ENCODE data around the gene TMCC1. TPM values are rescaled to one million over a fixed set of nuclear protein-coding genes. Genes with fewer than 3 reads are reported as not detected.

TMCC1 gene
- polyA plus RNA-seq, 1 of the 3 experiments (the other 2 are of a cell fraction) = 7.2 TPM

DNA sequence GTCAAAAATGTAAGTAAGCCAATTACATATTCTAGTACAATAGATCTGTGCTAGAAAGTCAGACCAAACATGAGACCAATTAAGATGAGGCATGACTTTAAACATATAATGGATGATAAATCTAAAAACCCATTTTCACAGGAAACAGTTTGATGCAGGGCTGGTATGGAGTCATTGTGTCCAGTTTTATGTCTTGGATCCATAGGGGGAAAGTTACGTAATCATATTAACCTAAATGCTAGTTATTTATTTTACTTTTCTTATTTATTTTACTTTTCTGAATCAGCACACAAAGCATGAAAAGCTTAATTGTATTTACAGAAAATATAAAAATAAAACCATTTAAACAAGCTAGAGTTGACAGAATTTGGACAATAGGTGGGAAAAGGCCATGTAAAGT lies 26.3 kb upstream of the TMCC1 start (continued):
- TF ChIP-seq, protein P1, sequence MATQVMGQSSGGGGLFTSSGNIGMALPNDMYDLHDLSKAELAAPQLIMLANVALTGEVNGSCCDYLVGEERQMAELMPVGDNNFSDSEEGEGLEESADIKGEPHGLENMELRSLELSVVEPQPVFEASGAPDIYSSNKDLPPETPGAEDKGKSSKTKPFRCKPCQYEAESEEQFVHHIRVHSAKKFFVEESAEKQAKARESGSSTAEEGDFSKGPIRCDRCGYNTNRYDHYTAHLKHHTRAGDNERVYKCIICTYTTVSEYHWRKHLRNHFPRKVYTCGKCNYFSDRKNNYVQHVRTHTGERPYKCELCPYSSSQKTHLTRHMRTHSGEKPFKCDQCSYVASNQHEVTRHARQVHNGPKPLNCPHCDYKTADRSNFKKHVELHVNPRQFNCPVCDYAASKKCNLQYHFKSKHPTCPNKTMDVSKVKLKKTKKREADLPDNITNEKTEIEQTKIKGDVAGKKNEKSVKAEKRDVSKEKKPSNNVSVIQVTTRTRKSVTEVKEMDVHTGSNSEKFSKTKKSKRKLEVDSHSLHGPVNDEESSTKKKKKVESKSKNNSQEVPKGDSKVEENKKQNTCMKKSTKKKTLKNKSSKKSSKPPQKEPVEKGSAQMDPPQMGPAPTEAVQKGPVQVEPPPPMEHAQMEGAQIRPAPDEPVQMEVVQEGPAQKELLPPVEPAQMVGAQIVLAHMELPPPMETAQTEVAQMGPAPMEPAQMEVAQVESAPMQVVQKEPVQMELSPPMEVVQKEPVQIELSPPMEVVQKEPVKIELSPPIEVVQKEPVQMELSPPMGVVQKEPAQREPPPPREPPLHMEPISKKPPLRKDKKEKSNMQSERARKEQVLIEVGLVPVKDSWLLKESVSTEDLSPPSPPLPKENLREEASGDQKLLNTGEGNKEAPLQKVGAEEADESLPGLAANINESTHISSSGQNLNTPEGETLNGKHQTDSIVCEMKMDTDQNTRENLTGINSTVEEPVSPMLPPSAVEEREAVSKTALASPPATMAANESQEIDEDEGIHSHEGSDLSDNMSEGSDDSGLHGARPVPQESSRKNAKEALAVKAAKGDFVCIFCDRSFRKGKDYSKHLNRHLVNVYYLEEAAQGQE (IDR thresholded peaks at IDR 0.05; ENCODE audit: low read depth, low read length) = no peak
- TF ChIP-seq FOXM1 (IDR thresholded peaks at IDR 0.05; ENCODE audit: low read depth) (no peak), JUND (IDR thresholded peaks at IDR 0.05) (no peak), NRF1 (IDR thresholded peaks at IDR 0.05; ENCODE audit: low read depth, low read length) (no peak), TAF1 (IDR thresholded peaks at IDR 0.05; ENCODE audit: borderline replicate concordance, low read depth, low read length) (no peak), GATA2 (CRISPR knock-in tag; IDR thresholded peaks at IDR 0.05) (no peak), TCF12 (IDR thresholded peaks at IDR 0.05) (no peak), MEF2A (IDR thresholded peaks at IDR 0.05; ENCODE audit: borderline replicate concordance, low read depth) (no peak), GABPA (IDR thresholded peaks at IDR 0.05; ENCODE audit: low read depth) (no peak), EZH2phosphoT487 (IDR thresholded peaks at IDR 0.05; ENCODE audit: borderline replicate concordance, low read depth) (no peak)
- TF ChIP-seq, protein P2, sequence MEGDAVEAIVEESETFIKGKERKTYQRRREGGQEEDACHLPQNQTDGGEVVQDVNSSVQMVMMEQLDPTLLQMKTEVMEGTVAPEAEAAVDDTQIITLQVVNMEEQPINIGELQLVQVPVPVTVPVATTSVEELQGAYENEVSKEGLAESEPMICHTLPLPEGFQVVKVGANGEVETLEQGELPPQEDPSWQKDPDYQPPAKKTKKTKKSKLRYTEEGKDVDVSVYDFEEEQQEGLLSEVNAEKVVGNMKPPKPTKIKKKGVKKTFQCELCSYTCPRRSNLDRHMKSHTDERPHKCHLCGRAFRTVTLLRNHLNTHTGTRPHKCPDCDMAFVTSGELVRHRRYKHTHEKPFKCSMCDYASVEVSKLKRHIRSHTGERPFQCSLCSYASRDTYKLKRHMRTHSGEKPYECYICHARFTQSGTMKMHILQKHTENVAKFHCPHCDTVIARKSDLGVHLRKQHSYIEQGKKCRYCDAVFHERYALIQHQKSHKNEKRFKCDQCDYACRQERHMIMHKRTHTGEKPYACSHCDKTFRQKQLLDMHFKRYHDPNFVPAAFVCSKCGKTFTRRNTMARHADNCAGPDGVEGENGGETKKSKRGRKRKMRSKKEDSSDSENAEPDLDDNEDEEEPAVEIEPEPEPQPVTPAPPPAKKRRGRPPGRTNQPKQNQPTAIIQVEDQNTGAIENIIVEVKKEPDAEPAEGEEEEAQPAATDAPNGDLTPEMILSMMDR (IDR thresholded peaks at IDR 0.05) = no peak

DNA sequence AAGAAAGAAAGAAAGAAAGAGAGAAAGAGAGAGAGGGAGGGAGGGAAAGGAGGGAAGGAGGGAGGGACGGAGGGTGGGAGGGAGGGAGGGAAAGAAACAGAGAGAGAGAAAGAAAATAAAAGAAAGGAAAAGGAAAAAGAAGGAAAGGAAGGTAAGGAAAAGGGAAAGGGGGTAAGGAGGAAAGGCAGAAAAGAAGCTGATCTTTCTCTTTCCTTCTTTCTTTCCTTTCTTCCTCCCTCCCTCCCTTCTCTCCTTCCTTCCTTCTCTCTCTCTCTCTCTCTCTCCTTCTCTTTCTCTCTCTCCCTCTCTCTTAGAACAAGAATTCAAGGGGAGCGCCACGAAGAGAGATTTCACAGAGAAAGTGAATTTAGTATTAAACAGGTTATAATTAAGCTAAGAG lies 25.8 kb upstream of the TMCC1 start:
- Histone ChIP-seq H2AFZ (ENCODE audit: low read depth) (no peak overlapping the region), H3K4me2 (no peak overlapping the region), H4K20me1 (ENCODE audit: insufficient read depth) (no peaks in the 10 kb centered on the region), H3K27me3 (ENCODE audit: insufficient read depth) (no peaks in the 10 kb centered on the region), H3K9ac (no peak overlapping the region), H3K4me3 (ENCODE audit: low read depth in 2 of 2, low read length in 1 of 2) (no peak overlapping the region), H3K4me1 (ENCODE audit: control insufficient read depth in 1 of 2, insufficient read depth in 2 of 2, low read depth in 1 of 2, low read length in 1 of 2) (no peaks in the 10 kb centered on the region), H3K79me2 (ENCODE audit: insufficient read depth) (no peaks in the 10 kb centered on the region), H3K36me3 (replicated peaks in 1 of 2; ENCODE audit: control insufficient read depth in 1 of 2, insufficient read depth in 2 of 2, low read length in 1 of 2) (no peaks in the 10 kb centered on the region), H3F3A (replicated peaks; ENCODE audit: insufficient read depth) (no peaks in the 10 kb centered on the region), H3K27ac (ENCODE audit: low read depth in 2 of 2, low read length in 1 of 2) (no peak overlapping the region), H3K9me3 (peaks cover 12% of the 10 kb centered on the region; the same call in 1 of the 2 replicates), H3K9me2 (no peaks in the 10 kb centered on the region)
- POLR2A ChIA-PET = no interaction called here
- CTCF ChIA-PET = interaction anchor here (1.2 to 1.3 kb wide), 2 partner anchors 15 to 23 kb away, joined by 5 read pairs; no protein-coding TSS in a partner anchor
- WGBS (ENCODE audit: low lambda C conversion rate) = 27% methylated on average over 3 of the region's 3 CpGs
- DNase-seq = no peak
- TF ChIP-seq NFIC (IDR thresholded peaks at IDR 0.05; ENCODE audit: borderline replicate concordance) = no peak
- no peak for TF ChIP-seq TEAD4 (IDR thresholded peaks at IDR 0.05; ENCODE audit: borderline replicate concordance, insufficient read depth)
- TF ChIP-seq SMC3 (IDR thresholded peaks at IDR 0.05; ENCODE audit: low read depth, low read length) = no peak
- TF ChIP-seq, protein P3, sequence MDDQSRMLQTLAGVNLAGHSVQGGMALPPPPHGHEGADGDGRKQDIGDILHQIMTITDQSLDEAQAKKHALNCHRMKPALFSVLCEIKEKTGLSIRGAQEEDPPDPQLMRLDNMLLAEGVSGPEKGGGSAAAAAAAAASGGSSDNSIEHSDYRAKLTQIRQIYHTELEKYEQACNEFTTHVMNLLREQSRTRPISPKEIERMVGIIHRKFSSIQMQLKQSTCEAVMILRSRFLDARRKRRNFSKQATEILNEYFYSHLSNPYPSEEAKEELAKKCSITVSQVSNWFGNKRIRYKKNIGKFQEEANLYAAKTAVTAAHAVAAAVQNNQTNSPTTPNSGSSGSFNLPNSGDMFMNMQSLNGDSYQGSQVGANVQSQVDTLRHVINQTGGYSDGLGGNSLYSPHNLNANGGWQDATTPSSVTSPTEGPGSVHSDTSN (IDR thresholded peaks at IDR 0.05) = no peak
